Astrocyte of the spinal cord (primary cell): Measurements from ENCODE around the gene TRAPPC10.

ENCODE experiments used
- DNase-seq: peaks from one replicate; pipeline ENCODE4 v3.0.0; 2011; ENCODE audit warnings: low read depth, low spot score
- H3K4me3 ChIP-seq: 2 replicates; pipeline ENCODE4 v1.5.1; 2011; ENCODE audit warnings: low read depth, mild to moderate bottlenecking, low read length, moderate library complexity
- in situ Hi-C: cut with HindIII; loops from 2 replicates; pipeline ENCODE4 v1.10.0; 2017; ENCODE audit warnings: low sequenced_read_pairs
- TF ChIP-seq, protein P1 (sequence below): IDR thresholded peaks from 2 replicates; pipeline ENCODE4 v1.5.1; 2012; ENCODE audit warnings: low read depth, mild to moderate bottlenecking, low read length, inconsistent platforms

TRAPPC10 gene

DNA sequence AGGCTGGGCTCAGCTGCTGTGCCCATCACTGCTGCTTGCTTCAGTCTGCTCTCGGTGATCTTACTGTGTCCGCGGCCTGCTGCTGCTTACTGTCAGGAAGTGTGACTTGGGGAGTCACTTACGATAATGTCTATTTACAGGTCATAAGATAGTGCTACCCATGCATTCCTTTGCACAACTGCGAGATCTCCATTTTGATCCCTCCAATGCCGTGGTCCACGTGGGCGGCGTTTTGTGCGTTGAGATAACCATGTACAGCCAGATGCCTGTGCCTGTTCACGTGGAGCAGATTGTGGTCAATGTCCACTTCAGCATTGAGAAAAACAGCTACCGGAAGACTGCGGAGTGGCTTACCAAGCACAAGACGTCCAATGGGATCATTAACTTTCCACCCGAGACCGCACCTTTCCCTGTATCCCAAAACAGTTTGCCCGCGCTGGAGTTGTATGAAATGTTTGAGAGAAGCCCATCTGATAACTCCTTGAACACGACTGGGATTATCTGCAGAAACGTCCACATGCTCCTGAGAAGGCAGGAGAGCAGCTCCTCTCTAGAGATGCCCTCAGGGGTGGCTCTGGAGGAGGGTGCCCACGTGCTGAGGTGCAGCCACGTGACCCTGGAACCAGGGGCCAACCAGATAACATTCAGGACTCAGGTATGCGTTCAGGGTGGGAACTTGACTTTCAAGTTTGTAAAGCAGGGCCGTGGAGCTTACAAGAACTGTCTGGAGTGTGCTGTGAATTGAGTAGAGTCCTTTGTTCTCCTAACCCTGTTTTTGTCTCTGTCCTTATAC lies 70.7 kb downstream of the TRAPPC10 start:
- TF ChIP-seq, protein P1, sequence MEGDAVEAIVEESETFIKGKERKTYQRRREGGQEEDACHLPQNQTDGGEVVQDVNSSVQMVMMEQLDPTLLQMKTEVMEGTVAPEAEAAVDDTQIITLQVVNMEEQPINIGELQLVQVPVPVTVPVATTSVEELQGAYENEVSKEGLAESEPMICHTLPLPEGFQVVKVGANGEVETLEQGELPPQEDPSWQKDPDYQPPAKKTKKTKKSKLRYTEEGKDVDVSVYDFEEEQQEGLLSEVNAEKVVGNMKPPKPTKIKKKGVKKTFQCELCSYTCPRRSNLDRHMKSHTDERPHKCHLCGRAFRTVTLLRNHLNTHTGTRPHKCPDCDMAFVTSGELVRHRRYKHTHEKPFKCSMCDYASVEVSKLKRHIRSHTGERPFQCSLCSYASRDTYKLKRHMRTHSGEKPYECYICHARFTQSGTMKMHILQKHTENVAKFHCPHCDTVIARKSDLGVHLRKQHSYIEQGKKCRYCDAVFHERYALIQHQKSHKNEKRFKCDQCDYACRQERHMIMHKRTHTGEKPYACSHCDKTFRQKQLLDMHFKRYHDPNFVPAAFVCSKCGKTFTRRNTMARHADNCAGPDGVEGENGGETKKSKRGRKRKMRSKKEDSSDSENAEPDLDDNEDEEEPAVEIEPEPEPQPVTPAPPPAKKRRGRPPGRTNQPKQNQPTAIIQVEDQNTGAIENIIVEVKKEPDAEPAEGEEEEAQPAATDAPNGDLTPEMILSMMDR, result no peak
- no peak overlapping the region for H3K4me3 ChIP-seq
- in situ Hi-C loops, result no loop called here
- DNase-seq, result no peak

DNA sequence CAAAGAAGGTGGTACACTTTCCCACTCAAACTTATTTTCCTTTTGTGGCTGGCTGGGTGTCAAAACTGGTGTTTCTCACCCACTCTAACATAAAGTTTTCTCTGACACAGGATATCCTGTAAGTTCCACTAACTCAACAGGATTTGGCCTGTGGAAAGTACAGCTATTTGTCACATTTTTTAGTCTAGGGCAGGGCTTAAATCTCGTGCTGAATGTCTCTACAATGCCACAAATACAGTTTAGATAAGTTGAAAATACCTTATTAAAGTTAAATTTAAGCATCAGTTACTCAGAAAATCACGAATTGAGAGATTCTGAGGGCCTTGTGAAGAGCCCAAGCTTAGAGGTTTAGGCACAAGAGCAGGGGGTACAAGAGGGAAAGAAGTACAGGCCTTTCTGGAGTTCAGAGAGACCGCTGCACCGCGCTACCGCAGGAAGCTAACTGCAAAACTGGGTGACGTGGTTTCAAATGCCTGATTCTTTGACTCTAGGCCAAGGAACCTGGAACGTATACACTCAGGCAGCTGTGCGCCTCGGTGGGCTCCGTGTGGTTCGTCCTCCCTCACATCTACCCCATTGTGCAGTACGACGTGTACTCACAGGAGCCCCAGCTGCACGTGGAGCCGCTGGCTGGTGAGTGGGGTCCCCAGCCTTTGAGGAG lies 71.7 kb downstream of the TRAPPC10 start:
- in situ Hi-C loops, result no loop called here
- H3K4me3 ChIP-seq, result no peak overlapping the region
- TF ChIP-seq, protein P1, result no peak
- DNase-seq, result no peak

DNA sequence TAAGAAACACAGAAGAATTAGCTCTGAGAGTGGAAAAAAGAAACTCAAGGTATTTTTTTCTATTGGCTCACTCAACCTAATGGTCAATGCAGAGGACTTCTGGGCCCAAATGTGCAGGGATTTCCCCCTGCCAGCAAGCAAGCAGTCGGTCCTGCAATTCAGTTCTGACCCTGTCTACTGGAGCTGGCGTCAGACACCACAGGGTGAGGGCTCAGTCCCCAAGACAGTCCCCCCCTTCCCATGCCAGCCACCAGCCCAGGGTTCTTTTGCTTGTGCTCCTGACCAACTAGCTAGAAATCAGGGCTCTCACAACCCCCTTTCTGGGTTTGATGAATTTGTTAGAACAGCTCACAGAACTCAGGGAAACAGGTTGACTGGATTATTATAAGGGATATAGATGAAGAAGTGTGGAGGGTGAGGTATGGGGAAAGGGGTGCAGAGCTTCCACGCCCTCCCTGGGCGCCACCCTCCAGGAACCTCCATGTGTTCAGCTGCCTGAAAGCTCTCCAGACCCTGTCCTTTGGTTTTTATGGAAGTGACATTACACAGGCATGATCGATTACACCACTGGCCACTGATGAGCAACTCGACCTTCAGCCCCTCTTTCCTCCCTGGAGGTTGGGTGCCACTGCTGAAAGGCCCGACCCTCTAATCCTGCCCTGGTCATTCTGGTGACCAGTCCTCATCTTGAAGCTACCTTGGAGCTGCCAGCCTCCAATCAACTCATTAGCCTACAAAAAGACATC lies 72.6 kb downstream of the TRAPPC10 start:
- TF ChIP-seq, protein P1, result no peak
- no peak overlapping the region for H3K4me3 ChIP-seq
- no peak for DNase-seq
- in situ Hi-C loops, result no loop called here

DNA sequence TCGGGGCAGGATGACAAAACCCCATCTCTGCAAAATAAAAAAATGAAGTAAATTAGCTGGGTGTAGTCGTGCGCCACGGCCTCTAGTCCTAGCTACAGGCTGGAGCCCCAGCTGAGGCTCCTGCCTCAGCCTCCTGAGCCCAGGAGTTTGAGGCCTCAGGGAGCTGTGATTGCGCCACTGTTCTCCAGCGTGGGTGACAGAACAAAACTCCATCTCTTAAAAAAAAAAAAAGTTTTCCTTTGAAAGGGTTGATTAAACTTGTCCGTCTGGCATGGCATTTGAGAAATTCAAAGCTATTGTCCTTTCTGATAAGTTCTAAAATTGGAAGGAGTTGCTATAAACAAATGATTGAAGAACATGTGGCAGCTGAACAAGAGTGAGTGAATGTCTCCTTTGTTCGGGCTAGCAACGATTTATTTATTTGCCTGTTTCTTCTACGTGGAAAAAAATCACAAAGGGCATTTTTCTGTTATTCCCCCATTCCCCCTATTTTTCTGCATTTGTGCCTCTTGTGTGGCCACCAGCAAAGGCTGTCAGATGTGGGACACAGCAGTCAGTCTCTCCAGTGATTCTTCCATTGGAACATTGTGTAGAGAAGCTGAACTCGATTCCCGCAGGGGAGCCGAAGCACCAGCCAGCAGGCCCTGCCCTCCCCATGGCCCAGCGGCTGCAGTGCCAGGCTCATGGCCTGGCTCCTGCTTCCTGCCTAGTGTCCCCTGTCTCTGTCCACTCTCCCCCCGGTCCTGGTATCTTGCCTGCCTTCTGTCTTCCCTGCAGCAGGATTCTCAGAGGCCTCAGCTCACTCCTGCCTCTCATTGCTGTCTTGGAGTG lies 73.6 kb downstream of the TRAPPC10 start:
- H3K4me3 ChIP-seq, result no peak overlapping the region
- in situ Hi-C loops, result no loop called here
- TF ChIP-seq, protein P1, result no peak
- DNase-seq, result no peak

DNA sequence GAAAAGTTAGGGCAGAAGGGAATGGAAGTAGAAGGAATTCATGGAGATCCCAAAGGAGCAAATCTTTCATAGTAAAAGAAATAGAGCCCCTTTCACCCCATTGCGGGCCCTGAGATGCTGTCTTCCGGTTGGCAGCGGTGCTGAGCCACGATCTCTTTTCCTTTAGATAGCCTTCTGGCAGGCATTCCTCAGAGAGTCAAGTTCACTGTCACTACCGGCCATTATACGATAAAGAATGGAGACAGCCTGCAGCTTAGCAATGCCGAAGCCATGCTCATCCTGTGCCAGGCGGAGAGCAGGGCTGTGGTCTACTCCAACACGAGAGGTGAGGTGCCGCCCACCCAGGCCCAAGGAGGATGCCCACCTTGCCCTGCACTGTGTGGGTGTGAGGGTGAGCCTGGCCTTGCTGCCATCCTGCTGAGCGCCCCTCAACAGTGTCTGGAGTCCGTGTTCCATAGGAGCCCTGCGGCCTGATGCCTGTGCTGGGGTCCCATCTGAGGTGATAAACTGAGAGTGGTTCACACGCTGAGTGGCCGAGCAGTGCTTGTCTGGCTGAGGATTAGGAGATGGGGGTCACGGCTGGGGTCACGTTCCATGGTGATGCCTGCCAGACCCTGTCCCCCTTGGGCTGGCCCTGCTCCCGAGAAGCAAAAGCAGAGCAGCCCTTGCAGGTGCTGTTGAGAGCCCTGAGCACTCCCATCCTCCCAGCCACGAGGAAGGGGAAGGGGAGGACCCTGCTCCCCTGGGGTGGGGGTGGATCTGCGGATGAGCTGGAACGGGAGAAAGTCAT lies 74.7 kb downstream of the TRAPPC10 start:
- H3K4me3 ChIP-seq, result no peak overlapping the region
- DNase-seq, result no peak
- in situ Hi-C loops, result no loop called here

More for the DNA sequence above, 74.7 kb downstream of the TRAPPC10 start:
- TF ChIP-seq, protein P1, result no peak
